WTC11 (cell line): ENCODE results near the gene MED10. TPM values are rescaled to one million over a fixed set of nuclear protein-coding genes. Genes with fewer than 3 reads are reported as not detected.

Experiments used
- ATAC-seq: fragments of 200-7000 bp; cut with Tn5 transposase; 2 replicates; pipeline ENCODE4 v1.10.0; 2021; ENCODE audit warnings: mild to moderate bottlenecking, moderate library complexity
- CTCF ChIA-PET: fragments of 300-600 bp; sonication (Branson Sonifier 250); formaldehyde crosslinking; loops from one replicate; lab custom pipeline; 2021; ENCODE audit warnings: antibody characterized with exemption; lab: Charles Lee
- POLR2A ChIA-PET: fragments of 350-600 bp; sonication (Branson Sonifier 250); formaldehyde crosslinking; loops from one replicate; lab custom pipeline; 2021; ENCODE audit warnings: antibody characterized with exemption; lab: Charles Lee
- DNase-seq: peaks from one replicate; pipeline ENCODE4 v3.0.0; 2021; ENCODE audit warnings: low spot score
- H3K27ac Mint-ChIP-seq: 2 replicates; pipeline ENCODE4 v1.8.0; 2021; ENCODE audit warnings: mixed read lengths
- H3K27me3 Mint-ChIP-seq: 2 replicates; pipeline ENCODE4 v1.8.0; 2021; ENCODE audit warnings: low read depth, mild to moderate bottlenecking, moderate library complexity, mixed read lengths
- H3K36me3 Mint-ChIP-seq: 2 replicates; pipeline ENCODE4 v1.8.0; 2021; ENCODE audit warnings: mixed read lengths
- H3K4me1 Mint-ChIP-seq: 2 replicates; pipeline ENCODE4 v1.8.0; 2022; ENCODE audit warnings: mixed read lengths
- H3K4me3 Mint-ChIP-seq: 2 replicates; pipeline ENCODE4 v1.8.0; 2021; ENCODE audit warnings: mild to moderate bottlenecking, moderate library complexity, mixed read lengths
- H3K9me3 Mint-ChIP-seq: 2 replicates; pipeline ENCODE4 v1.8.0; 2021; ENCODE audit warnings: mixed read lengths
- ATF3 ChIP-seq: sonication (generic); formaldehyde crosslinking; conservative IDR thresholded peaks from 2 replicates; pipeline ENCODE4 v1.8.1; 2022; ENCODE audit warnings: mild to moderate bottlenecking, missing genetic modification reagents
- EMX1 ChIP-seq: fragments of 250-450 bp; sonication (Bioruptor Pico); IDR thresholded peaks from 2 replicates; pipeline ENCODE4 v1.8.0; 2021; ENCODE audit warnings: mild to moderate bottlenecking
- ESRRA ChIP-seq: sonication (generic); formaldehyde crosslinking; IDR thresholded peaks from 2 replicates; pipeline ENCODE4 v1.8.1; 2022; ENCODE audit warnings: mild to moderate bottlenecking, missing genetic modification reagents, borderline replicate concordance
- FOXK1 ChIP-seq: sonication (generic); formaldehyde crosslinking; IDR thresholded peaks from 2 replicates; pipeline ENCODE4 v1.8.0; 2022; ENCODE audit warnings: mild to moderate bottlenecking, moderate library complexity, missing genetic modification reagents
- GRHL2 ChIP-seq: fragments of 250-450 bp; sonication (Bioruptor Pico); IDR thresholded peaks from 2 replicates; pipeline ENCODE4 v1.8.0; 2022; ENCODE audit warnings: mild to moderate bottlenecking, moderate library complexity; ENCODE audit not compliant: insufficient replicate concordance, severe bottlenecking
- JAZF1 ChIP-seq: fragments of 250-450 bp; sonication (Bioruptor Pico); IDR thresholded peaks from 2 replicates; pipeline ENCODE4 v1.9.0; 2021; ENCODE audit warnings: moderate library complexity, mild to moderate bottlenecking, inconsistent platforms
- KAT7 ChIP-seq: sonication (generic); formaldehyde crosslinking; IDR thresholded peaks from 2 replicates; pipeline ENCODE4 v1.8.1; 2023; ENCODE audit warnings: missing genetic modification reagents, mild to moderate bottlenecking, borderline replicate concordance
- NR1H2 ChIP-seq: sonication (generic); formaldehyde crosslinking; IDR thresholded peaks from 2 replicates; pipeline ENCODE4 v1.9.0; 2021; ENCODE audit warnings: mild to moderate bottlenecking, moderate library complexity, missing genetic modification reagents
- NR3C1 ChIP-seq: sonication (generic); formaldehyde crosslinking; conservative IDR thresholded peaks from 2 replicates; pipeline ENCODE4 v1.8.1; 2023; ENCODE audit warnings: low read depth, mild to moderate bottlenecking, missing genetic modification reagents
- PRRX2 ChIP-seq: fragments of 250-450 bp; sonication (Bioruptor Pico); IDR thresholded peaks from 2 replicates; pipeline ENCODE4 v1.8.0; 2021; ENCODE audit warnings: mild to moderate bottlenecking
- SMAD3 ChIP-seq: sonication (generic); formaldehyde crosslinking; IDR thresholded peaks from 2 replicates; pipeline ENCODE4 v1.8.0; 2022; ENCODE audit warnings: missing genetic modification reagents, mild to moderate bottlenecking, borderline replicate concordance
- TP53 ChIP-seq: sonication (generic); formaldehyde crosslinking; IDR thresholded peaks from 2 replicates; pipeline ENCODE4 v1.8.1; 2023; ENCODE audit warnings: mild to moderate bottlenecking, missing genetic modification reagents
- ZNF121 ChIP-seq: sonication (generic); formaldehyde crosslinking; IDR thresholded peaks from 2 replicates; pipeline ENCODE4 v1.8.0; 2023; ENCODE audit warnings: missing genetic modification reagents
- ZNF219 ChIP-seq: sonication (generic); formaldehyde crosslinking; IDR thresholded peaks from 2 replicates; pipeline ENCODE4 v1.8.0; 2023; ENCODE audit warnings: missing genetic modification reagents, mild to moderate bottlenecking, borderline replicate concordance
- ZNF317 ChIP-seq: sonication (generic); formaldehyde crosslinking; IDR thresholded peaks from 2 replicates; pipeline ENCODE4 v1.8.1; 2023; ENCODE audit warnings: low read depth, mild to moderate bottlenecking, moderate library complexity, missing genetic modification reagents, borderline replicate concordance
- total RNA-seq: library from RNA; stranded (reverse); gene quantifications from 3 replicates; pipeline ENCODE4 v1.2.3, GENCODE V29; 2021
- TF ChIP-seq, protein P1 (sequence below): sonication (generic); formaldehyde crosslinking; IDR thresholded peaks from 2 replicates; pipeline ENCODE4 v1.8.0; 2022; ENCODE audit warnings: mild to moderate bottlenecking, missing genetic modification reagents
- TF ChIP-seq, protein P2 (sequence below): fragments of 250-450 bp; sonication (Bioruptor Pico); IDR thresholded peaks from 2 replicates; pipeline ENCODE4 v1.9.0; 2021; ENCODE audit warnings: moderate library complexity, mild to moderate bottlenecking, inconsistent platforms, borderline replicate concordance
- TF ChIP-seq, protein P3 (sequence below): sonication (generic); formaldehyde crosslinking; IDR thresholded peaks from 2 replicates; pipeline ENCODE4 v1.8.0; 2023; ENCODE audit warnings: mild to moderate bottlenecking, missing genetic modification reagents
- TF ChIP-seq, protein P4 (sequence below): sonication (generic); formaldehyde crosslinking; IDR thresholded peaks from 2 replicates; pipeline ENCODE4 v1.8.1; 2022; ENCODE audit warnings: low read depth, missing genetic modification reagents, borderline replicate concordance
- TF ChIP-seq, protein P5 (sequence below): sonication (generic); formaldehyde crosslinking; IDR thresholded peaks from 2 replicates; pipeline ENCODE4 v1.8.0; 2022; ENCODE audit warnings: mild to moderate bottlenecking, missing genetic modification reagents

The MED10 gene
- total RNA-seq, 1 experiment from 2014 or later = 17.2 TPM

DNA sequence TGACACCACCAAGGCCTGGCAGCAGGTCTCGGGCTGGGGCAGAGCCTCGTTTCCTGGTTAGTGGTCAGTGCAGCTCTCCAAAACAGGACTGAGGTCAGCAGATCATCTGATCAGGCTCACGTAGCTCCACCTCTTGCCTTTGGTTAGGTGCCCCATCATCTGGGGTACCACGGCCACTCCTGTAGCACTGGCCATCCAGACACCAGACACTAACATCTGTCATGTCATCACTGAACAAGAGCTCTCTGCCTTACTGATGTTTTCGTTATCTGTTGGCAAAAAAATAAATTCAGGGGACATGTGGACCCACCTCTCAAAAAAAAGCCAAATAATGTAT lies 29.9 kb upstream of the MED10 start (continued):
- TF ChIP-seq NR3C1 (CRISPR knock-in tag) = no peak

DNA sequence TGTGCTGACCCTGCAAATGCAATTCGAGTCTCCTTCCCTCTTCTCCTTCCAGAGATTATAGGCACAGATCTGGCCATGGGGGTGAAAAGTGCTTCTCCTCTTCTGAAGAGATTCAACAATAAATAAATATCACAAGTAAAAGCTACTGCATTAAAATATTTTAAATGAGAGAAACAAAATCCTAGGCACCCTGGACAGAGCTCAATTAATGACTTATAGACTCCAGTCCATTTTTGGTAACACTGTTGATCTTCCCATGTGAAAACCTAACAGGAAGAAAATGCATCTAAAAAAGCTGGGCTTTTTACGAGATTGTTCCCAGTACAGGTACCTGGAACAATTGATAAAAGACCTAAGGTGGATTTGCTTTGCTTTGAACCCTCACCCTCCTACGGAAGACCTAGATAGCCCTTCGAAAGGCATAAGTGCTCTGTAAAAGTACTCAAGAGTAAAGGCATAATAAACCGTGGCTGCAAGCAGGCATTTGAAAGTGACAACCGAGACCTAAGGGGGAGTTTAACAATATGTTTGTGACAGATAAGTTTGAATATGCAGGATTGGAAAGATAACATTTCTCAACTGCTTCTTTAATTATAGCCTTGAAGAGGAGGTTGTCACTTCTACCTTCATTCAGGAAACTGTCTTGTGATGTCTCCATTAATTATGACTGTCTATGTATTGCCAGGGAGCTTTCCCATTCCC lies 29.4 kb upstream of the MED10 start:
- Mint-ChIP-seq H3K4me3 (no peak overlapping the region), H3K9me3 (peaks cover 9% of the 10 kb centered on the region), H3K27me3 (peaks cover 3% of the 10 kb centered on the region; the same call in 1 of the 2 replicates), H3K27ac (no peak overlapping the region), H3K36me3 (no peaks in the 10 kb centered on the region), H3K4me1 (peaks cover 10% of the 10 kb centered on the region)
- CTCF ChIA-PET = no interaction called here
- TF ChIP-seq EMX1 (CRISPR knock-in tag) (no peak), JAZF1 (CRISPR knock-in tag) (no peak), ZNF121 (CRISPR knock-in tag) (no peak), SMAD3 (CRISPR knock-in tag) (no peak), TP53 (no peak), FOXK1 (CRISPR knock-in tag) (no peak), KAT7 (CRISPR knock-in tag) (no peak), NR1H2 (CRISPR knock-in tag) (no peak), GRHL2 (no peak), PRRX2 (CRISPR knock-in tag) (no peak), ATF3 (CRISPR knock-in tag) (no peak), ESRRA (no peak), ZNF219 (CRISPR knock-in tag) (no peak), ZNF317 (CRISPR knock-in tag) (no peak)
- TF ChIP-seq, protein P1, sequence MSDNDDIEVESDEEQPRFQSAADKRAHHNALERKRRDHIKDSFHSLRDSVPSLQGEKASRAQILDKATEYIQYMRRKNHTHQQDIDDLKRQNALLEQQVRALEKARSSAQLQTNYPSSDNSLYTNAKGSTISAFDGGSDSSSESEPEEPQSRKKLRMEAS (CRISPR knock-in tag) = no peak
- TF ChIP-seq, protein P2, sequence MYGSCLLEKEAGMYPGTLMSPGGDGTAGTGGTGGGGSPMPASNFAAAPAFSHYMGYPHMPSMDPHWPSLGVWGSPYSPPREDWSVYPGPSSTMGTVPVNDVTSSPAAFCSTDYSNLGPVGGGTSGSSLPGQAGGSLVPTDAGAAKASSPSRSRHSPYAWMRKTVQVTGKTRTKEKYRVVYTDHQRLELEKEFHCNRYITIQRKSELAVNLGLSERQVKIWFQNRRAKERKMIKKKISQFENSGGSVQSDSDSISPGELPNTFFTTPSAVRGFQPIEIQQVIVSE = no peak
- TF ChIP-seq, protein P3, sequence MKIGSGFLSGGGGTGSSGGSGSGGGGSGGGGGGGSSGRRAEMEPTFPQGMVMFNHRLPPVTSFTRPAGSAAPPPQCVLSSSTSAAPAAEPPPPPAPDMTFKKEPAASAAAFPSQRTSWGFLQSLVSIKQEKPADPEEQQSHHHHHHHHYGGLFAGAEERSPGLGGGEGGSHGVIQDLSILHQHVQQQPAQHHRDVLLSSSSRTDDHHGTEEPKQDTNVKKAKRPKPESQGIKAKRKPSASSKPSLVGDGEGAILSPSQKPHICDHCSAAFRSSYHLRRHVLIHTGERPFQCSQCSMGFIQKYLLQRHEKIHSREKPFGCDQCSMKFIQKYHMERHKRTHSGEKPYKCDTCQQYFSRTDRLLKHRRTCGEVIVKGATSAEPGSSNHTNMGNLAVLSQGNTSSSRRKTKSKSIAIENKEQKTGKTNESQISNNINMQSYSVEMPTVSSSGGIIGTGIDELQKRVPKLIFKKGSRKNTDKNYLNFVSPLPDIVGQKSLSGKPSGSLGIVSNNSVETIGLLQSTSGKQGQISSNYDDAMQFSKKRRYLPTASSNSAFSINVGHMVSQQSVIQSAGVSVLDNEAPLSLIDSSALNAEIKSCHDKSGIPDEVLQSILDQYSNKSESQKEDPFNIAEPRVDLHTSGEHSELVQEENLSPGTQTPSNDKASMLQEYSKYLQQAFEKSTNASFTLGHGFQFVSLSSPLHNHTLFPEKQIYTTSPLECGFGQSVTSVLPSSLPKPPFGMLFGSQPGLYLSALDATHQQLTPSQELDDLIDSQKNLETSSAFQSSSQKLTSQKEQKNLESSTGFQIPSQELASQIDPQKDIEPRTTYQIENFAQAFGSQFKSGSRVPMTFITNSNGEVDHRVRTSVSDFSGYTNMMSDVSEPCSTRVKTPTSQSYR (CRISPR knock-in tag) = no peak
- TF ChIP-seq, protein P4, sequence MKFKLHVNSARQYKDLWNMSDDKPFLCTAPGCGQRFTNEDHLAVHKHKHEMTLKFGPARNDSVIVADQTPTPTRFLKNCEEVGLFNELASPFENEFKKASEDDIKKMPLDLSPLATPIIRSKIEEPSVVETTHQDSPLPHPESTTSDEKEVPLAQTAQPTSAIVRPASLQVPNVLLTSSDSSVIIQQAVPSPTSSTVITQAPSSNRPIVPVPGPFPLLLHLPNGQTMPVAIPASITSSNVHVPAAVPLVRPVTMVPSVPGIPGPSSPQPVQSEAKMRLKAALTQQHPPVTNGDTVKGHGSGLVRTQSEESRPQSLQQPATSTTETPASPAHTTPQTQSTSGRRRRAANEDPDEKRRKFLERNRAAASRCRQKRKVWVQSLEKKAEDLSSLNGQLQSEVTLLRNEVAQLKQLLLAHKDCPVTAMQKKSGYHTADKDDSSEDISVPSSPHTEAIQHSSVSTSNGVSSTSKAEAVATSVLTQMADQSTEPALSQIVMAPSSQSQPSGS = no peak
- TF ChIP-seq, protein P5, sequence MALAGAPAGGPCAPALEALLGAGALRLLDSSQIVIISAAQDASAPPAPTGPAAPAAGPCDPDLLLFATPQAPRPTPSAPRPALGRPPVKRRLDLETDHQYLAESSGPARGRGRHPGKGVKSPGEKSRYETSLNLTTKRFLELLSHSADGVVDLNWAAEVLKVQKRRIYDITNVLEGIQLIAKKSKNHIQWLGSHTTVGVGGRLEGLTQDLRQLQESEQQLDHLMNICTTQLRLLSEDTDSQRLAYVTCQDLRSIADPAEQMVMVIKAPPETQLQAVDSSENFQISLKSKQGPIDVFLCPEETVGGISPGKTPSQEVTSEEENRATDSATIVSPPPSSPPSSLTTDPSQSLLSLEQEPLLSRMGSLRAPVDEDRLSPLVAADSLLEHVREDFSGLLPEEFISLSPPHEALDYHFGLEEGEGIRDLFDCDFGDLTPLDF (CRISPR knock-in tag) = no peak
- POLR2A ChIA-PET = no interaction called here
- no peak for ATAC-seq
- no peak for DNase-seq
